CD4-positive, alpha-beta T cell treated with Interleukin-1 beta for 1 hour (primary cell): Measurements from ENCODE around the gene TRIM25.

Experiments used
- DNase-seq, 2 donors: peaks; one replicate each; pipeline ENCODE4 v3.0.0-alpha.2; 2020 to 2022

The TRIM25 gene

GRCh38 chr17:56851008-56851407 lies 62.8 kb downstream of the TRIM25 start:
- DNase-seq, result no peak

- DNase-seq, result no peak
Observed at GRCh38 chr17:56850591-56850990, 63.3 kb downstream of the TRIM25 start.

- DNase-seq, result no peak
Observed at GRCh38 chr17:56849131-56849530, 64.7 kb downstream of the TRIM25 start.

- no peak for DNase-seq
Observed at GRCh38 chr17:56847106-56847505, 66.7 kb downstream of the TRIM25 start.

- DNase-seq, result no peak
Observed at GRCh38 chr17:56845934-56846333, 67.9 kb downstream of the TRIM25 start.

GRCh38 chr17:56842577-56842976 lies 71.3 kb downstream of the TRIM25 start:
- no peak for DNase-seq

- no peak for DNase-seq
Observed at GRCh38 chr17:56838687-56839086, 75.2 kb downstream of the TRIM25 start.
